AG10803 (cell line): Measurements from ENCODE around the gene SYT15.
A peak's percentile ranks its signal among the peaks of the same experiment; 100 is the strongest.

ENCODE experiments used
- DNase-seq: peaks from one replicate; pipeline ENCODE4 v3.0.0; 2010; ENCODE audit warnings: low read depth
- H3K4me3 ChIP-seq: 2 replicates; pipeline ENCODE4 v1.5.1; 2011; ENCODE audit warnings: mild to moderate bottlenecking, low read length, control low read depth
- CTCF ChIP-seq: conservative IDR thresholded peaks from 2 replicates; pipeline ENCODE4 v1.5.1; 2011; ENCODE audit warnings: mild to moderate bottlenecking, low read length, control low read depth, inconsistent platforms

SYT15 gene

GRCh38 chr10:46538155-46538554 is 40.8 kb upstream of the SYT15 start:
- TF ChIP-seq CTCF: no peak
- H3K4me3 ChIP-seq: no peak overlapping the region
- DNase-seq: no peak

DNA sequence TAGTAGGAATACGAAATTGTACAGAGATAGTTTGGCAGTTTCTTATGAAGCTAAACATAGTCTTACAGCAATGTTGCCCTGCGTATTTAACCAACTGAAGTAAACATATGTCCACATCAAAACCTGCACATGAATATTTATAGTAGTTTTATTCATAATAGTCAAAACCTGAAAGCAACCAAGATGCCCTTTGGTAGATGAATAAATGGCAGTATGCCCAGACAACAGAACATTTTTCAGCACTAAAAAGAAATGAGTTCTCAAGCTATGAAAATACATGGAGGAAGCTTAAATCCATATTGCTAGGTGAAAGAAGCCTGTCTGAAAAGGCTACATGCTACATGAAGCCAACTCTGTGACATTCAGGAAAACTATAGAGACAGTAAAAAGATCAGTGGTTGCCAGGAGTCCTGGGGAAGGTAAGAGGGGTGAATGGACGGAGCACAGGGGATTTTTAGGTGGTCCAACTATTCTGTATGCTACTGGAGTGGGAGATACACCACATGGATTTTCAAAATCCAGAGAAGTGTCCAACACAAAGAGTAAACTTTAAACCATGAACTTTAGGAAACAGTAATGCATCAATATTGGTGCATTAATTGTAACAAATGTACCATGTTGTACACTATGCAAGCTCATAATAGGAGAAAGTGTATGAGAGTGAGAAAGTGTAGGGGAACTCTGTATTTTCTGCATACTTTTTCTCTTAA is 40.1 kb upstream of the SYT15 start:
- no peak overlapping the region for H3K4me3 ChIP-seq
- TF ChIP-seq CTCF: no peak
- DNase-seq: no peak

DNA sequence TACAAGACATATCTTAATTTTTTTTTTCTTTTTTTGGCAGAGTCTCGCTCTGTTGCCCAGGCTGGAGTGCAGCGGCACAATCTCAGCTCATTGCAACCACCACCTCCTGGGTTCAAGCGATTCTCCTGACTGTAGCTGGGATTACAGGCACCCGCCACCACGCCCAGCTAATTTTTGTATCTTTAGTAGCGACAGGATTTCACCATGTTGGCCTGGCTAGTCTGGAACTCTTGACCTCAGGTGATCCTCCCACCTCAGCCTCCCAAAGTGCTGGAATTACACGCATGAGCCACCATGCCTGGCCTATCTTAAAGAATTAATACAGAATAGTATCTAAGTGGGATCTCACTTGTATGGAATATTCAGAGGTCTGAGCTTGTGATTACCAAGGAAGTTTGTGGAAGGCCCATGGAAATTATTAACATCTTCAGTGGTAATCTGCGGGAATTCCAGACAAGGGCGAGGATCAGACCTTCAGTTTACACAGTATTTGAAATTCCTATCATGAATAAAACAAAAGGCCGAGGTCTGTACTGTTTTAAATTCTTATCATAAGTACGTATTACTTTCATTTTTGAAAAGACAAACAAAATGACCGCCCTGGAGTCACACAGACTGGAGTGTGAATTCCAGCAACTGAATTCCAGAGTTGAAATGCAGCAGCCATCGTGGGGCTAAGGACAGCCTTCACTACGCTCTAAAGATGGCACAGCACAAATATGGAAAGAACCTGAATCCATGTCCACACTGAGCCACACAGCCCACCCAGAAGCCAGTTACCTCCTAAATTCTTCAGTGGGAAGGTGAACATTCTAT is 39.1 kb upstream of the SYT15 start:
- DNase-seq: no peak
- no peak for TF ChIP-seq CTCF

DNA sequence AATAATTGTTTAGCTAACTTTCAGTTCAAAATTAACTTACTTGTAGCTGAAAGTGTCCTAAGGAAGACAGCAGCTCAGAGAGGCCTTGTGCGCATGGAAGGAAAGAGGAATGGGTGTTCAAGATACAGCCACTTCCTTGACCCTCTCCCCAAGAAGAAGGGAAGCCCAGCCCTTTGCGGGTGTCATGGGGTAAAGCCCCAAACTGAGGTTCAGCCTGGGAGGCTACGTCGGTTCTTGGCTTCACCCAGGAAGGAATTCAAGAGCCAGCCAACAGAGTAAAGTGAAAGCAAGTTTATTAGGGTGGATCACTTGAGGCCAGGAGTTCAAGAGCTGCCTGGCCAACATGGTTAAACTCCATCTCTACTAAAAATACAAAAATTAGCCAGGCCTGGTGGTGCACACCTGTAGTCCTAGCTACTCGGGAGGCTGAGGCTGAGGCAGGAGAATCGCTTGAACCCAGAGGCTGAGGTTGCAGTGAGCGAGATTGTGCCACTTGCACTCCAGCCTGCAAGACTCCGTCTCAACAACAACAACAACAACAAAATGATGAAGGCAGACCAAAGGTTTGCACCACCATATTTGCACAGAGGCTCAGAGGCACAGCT is 38.4 kb upstream of the SYT15 start:
- no peak for DNase-seq
- no peak overlapping the region for H3K4me3 ChIP-seq
- TF ChIP-seq CTCF: no peak

More for the DNA sequence above, 39.1 kb upstream of the SYT15 start:
- H3K4me3 ChIP-seq: no peak overlapping the region

DNA sequence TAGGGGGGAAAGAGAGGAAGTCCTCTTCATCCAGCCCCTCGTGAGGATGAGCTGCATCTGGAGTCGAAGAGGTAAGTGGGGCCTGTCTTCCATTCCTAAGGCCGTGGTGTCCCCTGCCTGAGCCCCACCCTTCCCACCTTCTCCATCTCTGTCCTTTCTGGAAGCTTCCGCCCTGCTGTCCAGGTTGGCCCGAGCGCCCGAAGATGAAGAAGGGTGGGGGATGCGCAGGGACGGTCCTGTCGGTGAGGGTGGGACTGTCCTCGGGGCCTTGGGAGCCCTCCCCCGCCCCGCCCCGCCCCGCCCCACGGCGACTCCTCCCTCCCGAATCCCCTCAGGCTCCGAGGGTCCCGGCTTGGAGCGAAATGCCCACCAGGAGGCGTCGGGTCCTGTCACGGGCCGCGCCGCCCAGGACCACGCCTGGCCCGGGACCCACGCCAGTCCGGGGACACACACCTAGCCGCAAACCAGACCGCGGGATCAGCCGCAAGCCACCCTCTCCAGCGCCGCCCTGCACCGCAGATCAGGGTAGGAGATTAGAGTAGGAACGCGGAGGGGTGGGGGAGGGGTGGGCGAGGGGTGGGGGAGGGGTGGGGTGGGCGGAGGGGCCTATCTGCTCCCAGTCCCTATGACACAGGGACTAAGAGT is 37.8 kb upstream of the SYT15 start:
- DNase-seq: peak; percentile 13
- H3K4me3 ChIP-seq: peak overlapping the region; percentile 29; the same call in 1 of the 2 replicates
- no peak for TF ChIP-seq CTCF

GRCh38 chr10:46541735-46542566 is 37.0 kb upstream of the SYT15 start:
- TF ChIP-seq CTCF: no peak
- DNase-seq: no peak
- no peak overlapping the region for H3K4me3 ChIP-seq
